Thyroid gland (tissue), 4 donors: ENCODE results near the gene PIP5KL1. TPM values are rescaled to one million over a fixed set of nuclear protein-coding genes. Genes with fewer than 3 reads are reported as not detected.

ENCODE experiments used
- DNase-seq, 2 donors: peaks; one replicate each; pipeline ENCODE4 v3.0.0-alpha.2; 2019
- H3K27ac ChIP-seq, 3 donors: fragments of 200-600 bp; sonication (generic); 1 replicate in 2 of 3; 2 replicates in 1 of 3; pipeline ENCODE4 v1.5.1; 2016 to 2019; ENCODE audit warnings: mild to moderate bottlenecking in 1 of 3, moderate library complexity in 1 of 3
- H3K27me3 ChIP-seq: fragments of 200-600 bp; sonication (generic); one replicate; pipeline ENCODE4 v1.5.1; 2019
- H3K36me3 ChIP-seq, 2 donors: fragments of 200-600 bp; sonication (generic); one replicate each; pipeline ENCODE4 v1.5.1; 2016 to 2019
- H3K4me1 ChIP-seq, 2 donors: fragments of 200-600 bp; sonication (generic); one replicate each; pipeline ENCODE4 v1.5.1; 2017 to 2019
- H3K4me3 ChIP-seq, 3 donors: fragments of 200-600 bp; sonication (generic); replicated peaks in 1 of 3; 1 replicate in 2 of 3; 2 replicates in 1 of 3; pipeline ENCODE4 v1.5.1; 2016; ENCODE audit warnings: mild to moderate bottlenecking in 1 of 3
- H3K9me3 ChIP-seq: fragments of 200-600 bp; sonication (generic); one replicate; pipeline ENCODE4 v1.5.1; 2017
- CTCF ChIP-seq, 6 experiments: fragments of 200-600 bp in 3 of 6; fragments of 450-650 bp in 3 of 6; sonication (generic) in 3 of 6; IDR thresholded peaks; one replicate each; pipeline ENCODE4 v1.5.1; 2016 to 2019; ENCODE audit warnings: antibody characterized with exemption in 6 of 6, mild to moderate bottlenecking in 2 of 6, inconsistent platforms in 1 of 6, moderate library complexity in 1 of 6
- POLR2A ChIP-seq, 2 donors: fragments of 450-650 bp; IDR thresholded peaks; one replicate each; pipeline ENCODE4 v1.6.1; 2017; ENCODE audit warnings: antibody characterized with exemption in 2 of 2, mild to moderate bottlenecking in 2 of 2, moderate library complexity in 1 of 2
- WGBS, 2 donors: methylation state at CpG; one replicate each; pipeline ENCODE4 v1.1.5; 2017; 5-methylcytosine and 5-hydroxymethylcytosine counted together
- intact Hi-C: fragments of 100-400 bp; cut with DNase I; formaldehyde crosslinking; loops from one replicate; pipeline ENCODE4 v1.15.1; 2023
- total RNA-seq, 4 donors: library from RNA; depleted of rRNA; stranded (reverse); fragments of >200 nt; gene quantifications; one replicate each; pipeline ENCODE4 v1.2.3, GENCODE V29; 2016

PIP5KL1 gene
- total RNA-seq, 4 donors from 2014 or later = 1.0 to 5.2 (median 1.6) TPM; not detected in 1

DNA sequence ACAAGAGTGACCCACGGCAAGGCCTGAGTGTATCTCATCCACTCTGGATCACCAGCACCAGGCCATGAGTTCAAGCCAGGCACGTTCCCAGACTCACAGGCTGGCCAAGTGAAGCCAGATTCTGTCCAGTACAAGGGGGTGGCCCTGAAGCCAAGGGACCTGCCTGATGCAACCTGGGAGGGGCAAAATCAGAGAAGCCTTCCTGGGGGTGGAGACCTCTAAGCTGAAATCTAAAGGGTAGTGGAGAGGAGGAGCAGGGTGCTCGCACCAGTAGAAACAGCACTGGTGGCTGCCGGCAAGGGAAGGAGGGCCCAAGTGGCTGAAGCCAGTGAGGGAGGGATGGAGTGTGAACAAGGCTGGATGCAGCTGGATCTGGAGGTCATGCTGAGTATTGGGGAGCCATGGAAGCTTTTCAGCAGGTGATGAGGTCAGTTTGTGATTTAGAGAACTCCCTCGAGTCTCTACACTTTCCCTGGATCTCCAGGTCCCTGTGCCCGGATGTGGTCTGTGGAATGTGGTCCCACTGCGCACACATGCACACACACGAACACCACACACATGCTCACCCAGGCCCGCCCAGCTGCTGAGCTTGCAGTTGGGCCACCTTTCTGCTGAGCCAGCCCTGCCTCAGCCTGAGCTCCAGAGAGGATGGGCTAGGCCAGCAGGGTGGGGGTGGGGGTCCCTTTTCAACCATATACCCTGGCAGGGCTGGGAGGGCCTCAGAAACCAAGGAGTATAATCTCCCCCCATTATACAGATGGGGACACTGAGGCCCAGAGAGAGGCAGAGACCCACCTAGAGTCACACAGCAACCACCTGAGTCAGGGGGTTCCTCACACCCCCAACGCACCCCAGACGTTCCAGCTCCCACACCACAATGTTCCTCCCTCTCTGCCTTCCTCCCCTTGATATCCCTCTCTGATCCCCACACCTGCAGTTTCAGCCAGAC lies 1.6 kb downstream of the PIP5KL1 start:
- Histone ChIP-seq H3K36me3 (no peaks in the 10 kb centered on the region), H3K4me3 (no peak overlapping the region), H3K27ac (no peak overlapping the region), H3K27me3 (no peaks in the 10 kb centered on the region), H3K4me1 (peaks cover 26 to 33% of the 10 kb centered on the region in 2 donors), H3K9me3 (no peaks in the 10 kb centered on the region)
- no peak for DNase-seq
- intact Hi-C loops = loop anchor here (5.0 to 10.0 kb wide), 2 partner anchors 142 to 424 kb away; partner anchors contain the start of gene CDK9
- 79 to 81% methylated on average over 9 to 10 of the region's 11 CpGs for WGBS, 2 donors
- TF ChIP-seq POLR2A (IDR thresholded peaks at IDR 0.05) = no peak
- no peak for TF ChIP-seq CTCF (IDR thresholded peaks at IDR 0.05)

- Histone ChIP-seq H3K27ac (no peak overlapping the region), H3K9me3 (no peaks in the 10 kb centered on the region), H3K27me3 (no peaks in the 10 kb centered on the region), H3K4me3 (no peak overlapping the region), H3K36me3 (no peaks in the 10 kb centered on the region), H3K4me1 (peaks cover 26 to 33% of the 10 kb centered on the region in 2 donors)
- DNase-seq = no peak
- intact Hi-C loops = loop anchor here (5.0 to 10.0 kb wide), 2 partner anchors 141 to 423 kb away; partner anchors contain the start of gene CDK9
- TF ChIP-seq CTCF (IDR thresholded peaks at IDR 0.05) = no peak
- TF ChIP-seq POLR2A (IDR thresholded peaks at IDR 0.05) = no peak
- 44 to 53% methylated on average over 11 of the region's 24 CpGs for WGBS, 2 donors
Measured at GRCh38 chr9:127927988-127928675, 2.4 kb downstream of the PIP5KL1 start.

- Histone ChIP-seq H3K9me3 (no peaks in the 10 kb centered on the region), H3K27me3 (no peaks in the 10 kb centered on the region), H3K4me1 (peaks cover 26 to 33% of the 10 kb centered on the region in 2 donors), H3K4me3 (no peak overlapping the region), H3K27ac (no peak overlapping the region), H3K36me3 (no peaks in the 10 kb centered on the region)
- peak in 1 of 2 donors; percentile 64 for DNase-seq
- 9 to 14% methylated on average over 14 to 31 of the region's 56 CpGs for WGBS, 2 donors
- intact Hi-C loops = loop anchor here (5.0 to 10.0 kb wide), 2 partner anchors 140 to 423 kb away; partner anchors contain the start of gene CDK9
- TF ChIP-seq CTCF (IDR thresholded peaks at IDR 0.05) (no peak), POLR2A (IDR thresholded peaks at IDR 0.05) (no peak)
Measured at GRCh38 chr9:127927201-127927987, 3.2 kb downstream of the PIP5KL1 start.

DNA sequence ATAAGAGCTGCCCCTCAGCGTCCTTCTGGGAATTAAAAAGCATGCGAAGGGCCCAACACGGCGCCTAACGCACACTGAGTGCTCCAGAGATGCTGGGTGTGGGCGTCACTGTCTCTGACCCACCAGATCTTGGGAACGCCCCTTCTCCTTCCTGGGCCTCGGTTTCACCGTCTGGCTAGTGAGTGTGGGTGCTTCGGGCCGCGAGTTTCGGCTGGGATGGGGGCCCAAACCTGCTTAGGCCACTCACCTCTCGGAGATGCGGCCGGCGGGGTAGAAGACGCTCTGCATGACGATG lies 3.7 kb downstream of the PIP5KL1 start:
- no peak for TF ChIP-seq POLR2A (IDR thresholded peaks at IDR 0.05)
- no peak for TF ChIP-seq CTCF (IDR thresholded peaks at IDR 0.05)
- Histone ChIP-seq H3K27me3 (no peaks in the 10 kb centered on the region), H3K4me1 (peaks cover 28 to 34% of the 10 kb centered on the region in 2 donors), H3K36me3 (no peaks in the 10 kb centered on the region), H3K27ac (no peak overlapping the region), H3K4me3 (no peak overlapping the region), H3K9me3 (no peaks in the 10 kb centered on the region)
- no peak for DNase-seq
- intact Hi-C loops = loop anchor here (5.0 to 10.0 kb wide), 2 partner anchors 140 to 422 kb away; partner anchors contain the start of gene CDK9
- 22 to 23% methylated on average over 14 of the region's 19 CpGs for WGBS, 2 donors
